ENCODE results near the gene FOXA1. TPM values are rescaled to one million over a fixed set of nuclear protein-coding genes. Genes with fewer than 3 reads are reported as not detected.

FOXA1 gene
- total and polyA plus RNA-seq, 9 donors, result 0.12 to 2.9 (median 0.31) TPM; not detected in 6

DNA sequence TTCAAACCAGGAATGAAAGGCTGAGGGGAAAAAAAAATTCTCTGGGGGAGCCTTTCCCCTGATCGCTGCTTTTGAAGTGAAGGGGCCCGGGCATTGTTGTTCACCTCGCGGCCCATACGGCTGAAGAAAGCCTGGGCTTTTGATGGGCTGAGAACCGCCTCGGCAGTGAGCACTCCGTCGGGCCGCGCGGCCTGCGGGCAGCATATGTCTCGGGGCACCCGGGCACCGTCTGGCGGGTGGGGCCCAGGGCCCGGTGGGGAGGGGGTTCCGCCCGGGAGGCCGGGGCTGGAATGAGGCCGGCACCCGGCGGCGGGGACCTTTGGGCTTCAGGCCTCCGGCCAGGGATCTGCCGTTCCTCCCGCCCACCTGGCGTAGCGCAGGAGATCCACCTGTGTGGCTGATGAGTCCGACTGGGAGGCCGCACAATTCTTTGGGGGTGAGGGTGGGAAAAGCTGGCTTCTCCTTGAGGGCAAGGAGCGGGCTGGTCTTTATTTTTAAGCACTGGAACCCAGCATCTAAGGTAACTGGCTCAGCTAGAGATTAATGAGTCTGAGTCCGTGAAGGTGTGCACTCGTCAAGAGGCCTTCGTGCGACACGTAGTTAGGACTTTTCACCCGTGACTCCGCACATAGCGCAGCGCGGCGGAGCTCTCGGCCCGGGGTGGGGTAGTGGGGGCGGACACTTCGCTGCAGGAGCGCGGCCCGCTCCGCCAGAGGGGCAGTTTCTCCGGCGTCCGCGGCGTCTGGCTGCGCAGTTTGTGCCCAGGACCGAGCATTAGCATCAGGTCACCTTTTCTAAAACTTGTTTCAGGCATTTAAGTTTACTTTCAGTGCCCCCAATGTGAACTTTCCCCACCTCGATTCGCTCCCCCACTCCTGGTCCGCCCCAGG, 10.6 kb downstream of the FOXA1 start:
- no peaks in the 10 kb centered on the region for H3K27me3 ChIP-seq
- no peaks in the 10 kb centered on the region for H3K36me3 ChIP-seq
- TF ChIP-seq POLR2A (IDR thresholded peaks at IDR 0.05) (no peak), EP300 (IDR thresholded peaks at IDR 0.05) (no peak)
- TF ChIP-seq, protein P1, sequence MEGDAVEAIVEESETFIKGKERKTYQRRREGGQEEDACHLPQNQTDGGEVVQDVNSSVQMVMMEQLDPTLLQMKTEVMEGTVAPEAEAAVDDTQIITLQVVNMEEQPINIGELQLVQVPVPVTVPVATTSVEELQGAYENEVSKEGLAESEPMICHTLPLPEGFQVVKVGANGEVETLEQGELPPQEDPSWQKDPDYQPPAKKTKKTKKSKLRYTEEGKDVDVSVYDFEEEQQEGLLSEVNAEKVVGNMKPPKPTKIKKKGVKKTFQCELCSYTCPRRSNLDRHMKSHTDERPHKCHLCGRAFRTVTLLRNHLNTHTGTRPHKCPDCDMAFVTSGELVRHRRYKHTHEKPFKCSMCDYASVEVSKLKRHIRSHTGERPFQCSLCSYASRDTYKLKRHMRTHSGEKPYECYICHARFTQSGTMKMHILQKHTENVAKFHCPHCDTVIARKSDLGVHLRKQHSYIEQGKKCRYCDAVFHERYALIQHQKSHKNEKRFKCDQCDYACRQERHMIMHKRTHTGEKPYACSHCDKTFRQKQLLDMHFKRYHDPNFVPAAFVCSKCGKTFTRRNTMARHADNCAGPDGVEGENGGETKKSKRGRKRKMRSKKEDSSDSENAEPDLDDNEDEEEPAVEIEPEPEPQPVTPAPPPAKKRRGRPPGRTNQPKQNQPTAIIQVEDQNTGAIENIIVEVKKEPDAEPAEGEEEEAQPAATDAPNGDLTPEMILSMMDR (IDR thresholded peaks at IDR 0.05), result no peak
- H3K9me3 ChIP-seq, result no peaks in the 10 kb centered on the region
- no peak for DNase-seq
- no peak overlapping the region for H3K27ac ChIP-seq
- 5 to 10% (median 7%) methylated on average over 53 to 62 of the region's 62 CpGs for WGBS, 3 donors
- no peak overlapping the region for H3K4me3 ChIP-seq
- intact Hi-C loops (cut with DNase I), result no loop called here
- no peaks in the 10 kb centered on the region for H3K4me1 ChIP-seq (ENCODE audit: insufficient read depth)

DNA sequence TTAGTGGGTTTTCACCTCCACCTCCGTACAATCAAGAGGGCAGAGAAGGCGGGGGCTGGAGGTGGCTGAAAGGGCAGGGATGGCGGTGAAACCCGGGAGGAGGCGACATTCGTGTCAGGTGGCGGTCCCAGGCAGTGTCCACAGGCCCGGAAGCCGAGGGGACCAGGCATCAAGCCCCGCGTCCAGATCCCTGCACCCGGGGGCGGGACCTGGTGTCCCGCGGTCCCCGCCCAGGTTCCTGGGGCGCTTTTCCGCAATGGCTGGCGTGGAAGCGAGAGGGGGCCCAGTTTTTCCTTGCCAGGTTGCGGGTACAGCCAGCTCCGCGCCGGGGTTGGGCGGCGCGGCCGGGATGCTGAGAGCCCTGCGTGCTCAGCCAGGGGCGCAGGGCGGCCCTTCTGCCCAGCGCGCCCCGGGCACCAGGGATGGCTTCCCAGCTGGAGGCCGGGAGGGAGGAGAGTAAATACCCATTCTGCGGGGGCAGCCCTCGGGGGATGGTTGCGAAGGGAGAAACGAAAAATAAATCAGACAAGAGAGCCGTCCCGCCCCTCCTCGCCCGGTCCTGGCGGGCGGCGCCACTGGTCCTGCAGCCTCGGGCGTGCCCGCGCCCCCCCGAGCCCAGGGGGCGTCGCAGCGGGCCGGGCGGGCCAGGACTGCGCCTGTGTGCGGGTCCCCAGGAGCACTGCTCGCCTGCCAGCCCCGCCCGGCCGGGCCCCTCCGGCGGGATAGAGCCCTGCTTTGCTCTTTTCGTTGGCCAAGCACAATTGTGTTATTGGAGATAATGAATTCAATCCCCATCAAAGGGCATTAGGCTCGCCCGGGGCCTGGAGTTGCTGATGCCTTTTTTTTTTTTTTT, 11.5 kb downstream of the FOXA1 start:
- Histone ChIP-seq H3K27me3 (no peaks in the 10 kb centered on the region), H3K27ac (no peak overlapping the region)
- intact Hi-C loops (cut with DNase I), result no loop called here

DNA sequence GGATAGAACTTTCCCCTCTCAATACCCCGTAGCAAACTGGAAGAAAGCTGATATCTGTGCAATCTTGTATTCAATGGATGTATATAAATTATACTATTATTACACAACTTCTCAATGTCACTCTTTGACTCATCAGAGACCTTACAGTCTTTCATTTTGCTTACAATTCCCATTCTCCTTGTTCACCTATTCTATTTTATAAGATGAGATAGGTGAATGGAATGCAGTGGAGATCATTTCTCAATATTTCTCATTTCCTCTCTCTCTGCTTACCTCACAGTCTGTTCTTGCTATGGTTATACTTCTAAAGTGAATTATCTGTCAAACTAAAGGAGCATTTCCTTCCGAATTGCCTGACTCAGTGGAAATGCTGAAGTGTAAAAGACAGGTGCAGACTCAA, 14.9 kb downstream of the FOXA1 start:
- Histone ChIP-seq H3K27ac (no peak overlapping the region), H3K9me3 (no peaks in the 10 kb centered on the region), H3K27me3 (no peaks in the 10 kb centered on the region), H3K36me3 (no peaks in the 10 kb centered on the region), H3K4me1 (ENCODE audit: insufficient read depth) (no peaks in the 10 kb centered on the region), H3K4me3 (no peak overlapping the region)
- WGBS, 3 donors, result 85 to 94% (median 87%) methylated on average over 2 of the region's 2 CpGs
- intact Hi-C loops (cut with DNase I), result no loop called here
- no peak for DNase-seq
- TF ChIP-seq, protein P1 (IDR thresholded peaks at IDR 0.05), result no peak
- TF ChIP-seq EP300 (IDR thresholded peaks at IDR 0.05) (no peak), POLR2A (IDR thresholded peaks at IDR 0.05) (no peak)

More for the DNA sequence above, 11.5 kb downstream of the FOXA1 start:
- Histone ChIP-seq H3K9me3 (no peaks in the 10 kb centered on the region), H3K4me1 (ENCODE audit: insufficient read depth) (no peaks in the 10 kb centered on the region), H3K36me3 (no peaks in the 10 kb centered on the region), H3K4me3 (no peak overlapping the region)
- DNase-seq, result no peak
- TF ChIP-seq, protein P1 (IDR thresholded peaks at IDR 0.05), result no peak
- TF ChIP-seq POLR2A (IDR thresholded peaks at IDR 0.05) (no peak), EP300 (IDR thresholded peaks at IDR 0.05) (no peak)
- WGBS, 3 donors, result 6 to 8% (median 6%) methylated on average over 49 to 67 of the region's 67 CpGs

DNA sequence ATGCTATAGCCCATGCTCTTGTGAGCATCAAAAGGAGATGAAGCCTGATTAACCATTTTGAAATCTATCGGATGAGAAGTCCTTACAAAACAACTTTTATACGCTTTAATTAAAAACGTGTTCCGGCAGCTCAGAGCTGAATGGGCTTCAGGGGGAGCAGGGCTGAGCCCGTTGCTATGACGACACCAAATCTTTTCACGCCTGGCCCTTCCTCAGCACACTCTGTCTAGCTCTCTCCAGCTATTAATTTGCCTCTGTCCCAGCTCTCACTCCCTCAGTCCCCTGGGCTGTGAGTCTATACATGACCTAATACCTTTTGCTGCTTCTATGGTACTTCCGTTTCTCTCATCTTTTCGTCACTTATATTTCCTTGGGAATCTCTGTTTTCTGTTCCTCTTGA, 15.8 kb downstream of the FOXA1 start:
- no peaks in the 10 kb centered on the region for H3K27me3 ChIP-seq
- no peaks in the 10 kb centered on the region for H3K4me1 ChIP-seq (ENCODE audit: insufficient read depth)
- no peak for DNase-seq
- H3K36me3 ChIP-seq, result no peaks in the 10 kb centered on the region
- no peaks in the 10 kb centered on the region for H3K9me3 ChIP-seq
- TF ChIP-seq EP300 (IDR thresholded peaks at IDR 0.05) (no peak), POLR2A (IDR thresholded peaks at IDR 0.05) (no peak)
- TF ChIP-seq, protein P1 (IDR thresholded peaks at IDR 0.05), result no peak
- no peak overlapping the region for H3K4me3 ChIP-seq
- no peak overlapping the region for H3K27ac ChIP-seq
- 29 to 35% (median 33%) methylated on average over 9 of the region's 9 CpGs for WGBS, 3 donors
- intact Hi-C loops (cut with DNase I), result no loop called here
